GM18951 (cell line): ENCODE results near the gene AMN.
"Not testable (repeated sequence)": the region's sequence is repeated elsewhere in the genome, so short reads cannot be mapped to it uniquely, and the experiment has no call there.

Source experiments
- POLR2A ChIP-seq: IDR thresholded peaks from 4 replicates; pipeline ENCODE4 v1.6.1; 2011; ENCODE audit warnings: mild to moderate bottlenecking; ENCODE audit not compliant: insufficient read length, insufficient read depth; ENCODE audit errors: extremely low read depth
- in situ Hi-C: fragments of 300-500 bp; cut with MboI; formaldehyde crosslinking; loops from one replicate; pipeline ENCODE4 v1.12.0; 2022; ENCODE audit warnings: low sequenced_read_pairs, mixed read lengths, inconsistent platforms; ENCODE audit not compliant: unreplicated experiment

The AMN gene

DNA sequence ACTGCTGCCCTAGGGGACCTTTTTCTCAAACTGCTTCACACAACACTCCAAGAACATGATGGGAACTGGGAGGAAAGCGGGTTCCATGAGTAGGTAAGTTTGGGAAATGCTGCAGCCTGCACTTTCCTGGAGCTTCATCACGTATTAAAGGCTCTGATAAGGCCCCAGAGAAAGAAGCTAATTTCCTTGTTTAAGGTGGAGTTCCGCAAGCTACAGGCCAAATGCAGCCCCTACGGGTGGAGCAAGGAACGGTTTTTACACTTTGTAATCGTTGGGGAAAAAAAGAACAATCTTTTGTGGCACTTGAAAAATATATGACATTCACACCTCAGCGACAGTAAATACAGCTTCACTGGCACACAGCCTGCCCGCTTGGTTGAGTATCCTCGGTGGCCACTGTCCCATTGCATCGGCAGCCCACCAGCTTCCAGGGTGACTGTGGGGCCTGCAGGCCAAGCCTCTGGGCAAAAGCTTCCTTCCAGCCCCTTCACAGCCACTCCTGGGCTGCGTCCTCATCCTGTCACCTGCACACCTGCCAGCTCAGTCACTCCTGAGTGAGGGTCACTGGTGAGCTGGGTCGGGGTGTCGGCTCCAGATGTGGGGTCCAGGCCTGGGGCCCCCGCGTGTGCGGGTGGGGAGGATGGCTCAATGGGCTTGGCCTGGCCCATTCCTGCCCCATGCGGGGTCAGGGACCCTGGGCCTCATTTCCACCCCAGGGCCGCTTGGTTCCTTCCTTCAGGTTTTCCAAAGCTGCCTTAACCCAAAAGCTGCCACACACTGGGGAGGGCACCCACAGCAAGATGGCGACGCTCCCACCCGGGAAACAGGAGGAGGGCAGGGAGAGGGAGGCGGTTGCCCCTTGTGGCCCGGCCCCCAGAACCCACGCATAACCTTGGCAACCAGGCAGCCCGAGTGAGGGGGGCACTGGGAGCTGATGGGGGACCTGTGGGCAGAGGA, 2.4 kb downstream of the AMN start:
- TF ChIP-seq POLR2A = no peak
- in situ Hi-C loops = no loop called here

DNA sequence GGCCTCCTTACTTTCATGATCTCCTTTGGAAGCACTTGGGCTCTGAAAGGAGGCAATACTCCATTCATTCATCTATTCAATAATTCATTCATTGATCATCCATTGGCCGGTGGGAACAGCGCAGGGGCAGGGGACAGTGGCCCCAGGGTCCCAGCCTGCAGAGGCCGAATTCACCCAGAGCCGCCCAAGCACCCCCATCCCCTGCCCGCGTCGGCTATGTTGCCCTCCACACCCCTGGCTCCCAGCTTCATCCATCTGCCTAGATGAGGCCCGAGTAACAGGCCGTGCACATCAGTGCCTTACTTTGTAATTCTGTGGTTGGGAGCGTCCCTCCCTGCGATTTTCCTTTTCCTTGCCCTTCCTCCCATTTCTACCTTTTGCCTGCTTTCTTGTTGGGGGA, 3.2 kb downstream of the AMN start:
- in situ Hi-C loops = no loop called here
- no peak for TF ChIP-seq POLR2A

- no peak for TF ChIP-seq POLR2A
- in situ Hi-C loops = no loop called here
Observed at GRCh38 chr14:102926104-102926503, 3.6 kb downstream of the AMN start.

DNA sequence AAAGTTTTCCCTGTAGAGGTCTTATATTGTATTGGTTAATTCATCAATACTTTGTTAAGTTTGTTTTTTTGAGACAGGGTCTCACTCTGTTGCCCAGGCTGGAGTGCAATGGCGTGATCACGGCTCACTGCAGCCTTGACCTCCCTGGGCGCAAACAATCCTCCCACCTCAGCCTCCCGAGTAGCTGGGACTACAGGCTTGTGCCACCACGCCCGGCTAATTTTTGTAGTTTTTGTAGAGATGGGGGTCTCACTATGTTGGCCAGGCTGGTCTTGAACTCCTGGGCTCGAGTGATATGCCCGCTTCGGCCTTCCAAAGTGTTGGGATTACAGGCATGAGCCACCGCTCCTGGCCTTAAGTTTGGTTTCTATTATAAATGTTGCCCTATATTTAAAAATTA, 4.4 kb downstream of the AMN start:
- in situ Hi-C loops = not testable (repeated sequence)

DNA sequence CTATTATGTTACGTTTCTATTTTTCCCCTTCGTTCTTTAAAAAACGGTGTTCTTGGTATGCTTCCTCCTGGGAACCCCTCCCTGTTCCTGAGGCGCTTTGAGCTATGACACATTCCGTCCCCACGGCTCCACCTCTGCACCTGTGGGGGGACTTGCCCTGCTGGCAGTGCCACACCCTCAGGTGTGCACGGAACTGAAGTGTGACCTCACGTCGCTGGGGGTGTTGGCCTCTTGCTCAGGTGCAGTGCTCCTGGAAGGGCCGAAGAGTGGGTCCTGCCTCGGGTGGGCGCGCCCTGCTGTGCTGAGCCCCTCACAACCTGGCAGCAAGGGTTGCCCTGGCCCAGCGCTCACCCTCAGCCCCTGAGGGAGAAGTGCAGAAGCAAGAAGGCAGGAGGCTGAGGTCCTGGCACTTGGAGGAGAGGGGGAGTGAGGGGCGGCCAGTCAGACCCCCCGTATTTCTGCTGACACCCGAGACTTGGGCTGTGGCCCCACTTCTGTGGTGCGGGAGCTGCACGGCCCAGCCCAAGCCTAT, 4.9 kb downstream of the AMN start:
- in situ Hi-C loops = no loop called here
- TF ChIP-seq POLR2A = no peak

GRCh38 chr14:102927878-102928411, 5.5 kb downstream of the AMN start:
- no peak for TF ChIP-seq POLR2A
- in situ Hi-C loops = no loop called here

DNA sequence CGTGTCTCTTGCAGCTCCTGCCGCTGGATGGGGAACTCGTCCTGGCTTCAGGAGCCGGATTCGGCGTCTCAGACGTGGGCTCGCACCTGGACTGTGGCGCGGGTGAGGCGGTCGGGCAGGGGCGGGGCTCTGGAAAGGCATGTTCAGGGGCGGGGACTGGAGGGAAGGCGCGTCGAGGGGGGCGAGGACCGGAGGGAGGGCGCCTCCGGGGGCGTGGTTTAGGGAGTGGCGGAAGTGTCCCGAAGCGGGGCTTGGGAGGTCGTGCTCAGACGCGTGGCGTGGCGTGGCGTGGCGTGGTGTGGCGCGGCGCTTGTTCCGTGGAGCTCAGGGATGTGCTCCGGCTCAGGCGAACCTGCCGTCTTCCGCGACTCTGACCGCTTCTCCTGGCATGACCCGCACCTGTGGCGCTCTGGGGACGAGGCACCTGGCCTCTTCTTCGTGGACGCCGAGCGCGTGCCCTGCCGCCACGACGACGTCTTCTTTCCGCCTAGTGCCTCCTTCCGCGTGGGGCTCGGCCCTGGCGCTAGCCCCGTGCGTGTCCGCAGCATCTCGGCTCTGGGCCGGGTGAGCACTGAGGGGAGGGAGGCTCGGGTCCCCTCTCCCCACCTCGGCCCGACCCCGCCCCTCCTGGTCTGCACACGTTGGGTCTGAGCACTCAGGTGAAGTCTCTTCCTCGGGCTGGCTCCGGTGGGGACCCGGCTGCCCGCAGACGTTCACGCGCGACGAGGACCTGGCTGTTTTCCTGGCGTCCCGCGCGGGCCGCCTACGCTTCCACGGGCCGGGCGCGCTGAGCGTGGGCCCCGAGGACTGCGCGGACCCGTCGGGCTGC, 6.2 kb downstream of the AMN start:
- no peak for TF ChIP-seq POLR2A
- in situ Hi-C loops = no loop called here

GRCh38 chr14:102929241-102930137, 7.0 kb downstream of the AMN start:
- no peak for TF ChIP-seq POLR2A
- in situ Hi-C loops = no loop called here

DNA sequence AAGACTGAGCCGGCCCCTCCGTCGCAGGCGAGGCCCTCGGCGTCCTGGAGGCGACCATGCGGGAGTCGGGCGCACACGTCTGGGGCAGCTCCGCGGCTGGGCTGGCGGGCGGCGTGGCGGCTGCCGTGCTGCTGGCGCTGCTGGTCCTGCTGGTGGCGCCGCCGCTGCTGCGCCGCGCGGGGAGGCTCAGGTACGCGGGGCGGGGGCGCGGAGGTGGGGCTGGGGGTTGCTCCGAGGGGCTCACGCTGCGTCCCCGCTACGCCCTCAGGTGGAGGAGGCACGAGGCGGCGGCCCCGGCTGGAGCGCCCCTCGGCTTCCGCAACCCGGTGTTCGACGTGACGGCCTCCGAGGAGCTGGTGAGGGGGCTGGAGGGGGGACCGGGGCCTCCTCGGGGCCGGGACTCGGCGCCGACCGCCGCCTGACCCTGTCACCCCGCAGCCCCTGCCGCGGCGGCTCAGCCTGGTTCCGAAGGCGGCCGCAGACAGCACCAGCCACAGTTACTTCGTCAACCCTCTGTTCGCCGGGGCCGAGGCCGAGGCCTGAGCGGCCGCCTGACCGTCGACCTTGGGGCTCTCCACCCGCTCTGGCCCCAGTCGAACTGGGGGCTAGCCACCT, 7.8 kb downstream of the AMN start:
- TF ChIP-seq POLR2A = no peak
- in situ Hi-C loops = no loop called here

GRCh38 chr14:102930753-102931579, 8.5 kb downstream of the AMN start:
- in situ Hi-C loops = no loop called here
- no peak for TF ChIP-seq POLR2A

DNA sequence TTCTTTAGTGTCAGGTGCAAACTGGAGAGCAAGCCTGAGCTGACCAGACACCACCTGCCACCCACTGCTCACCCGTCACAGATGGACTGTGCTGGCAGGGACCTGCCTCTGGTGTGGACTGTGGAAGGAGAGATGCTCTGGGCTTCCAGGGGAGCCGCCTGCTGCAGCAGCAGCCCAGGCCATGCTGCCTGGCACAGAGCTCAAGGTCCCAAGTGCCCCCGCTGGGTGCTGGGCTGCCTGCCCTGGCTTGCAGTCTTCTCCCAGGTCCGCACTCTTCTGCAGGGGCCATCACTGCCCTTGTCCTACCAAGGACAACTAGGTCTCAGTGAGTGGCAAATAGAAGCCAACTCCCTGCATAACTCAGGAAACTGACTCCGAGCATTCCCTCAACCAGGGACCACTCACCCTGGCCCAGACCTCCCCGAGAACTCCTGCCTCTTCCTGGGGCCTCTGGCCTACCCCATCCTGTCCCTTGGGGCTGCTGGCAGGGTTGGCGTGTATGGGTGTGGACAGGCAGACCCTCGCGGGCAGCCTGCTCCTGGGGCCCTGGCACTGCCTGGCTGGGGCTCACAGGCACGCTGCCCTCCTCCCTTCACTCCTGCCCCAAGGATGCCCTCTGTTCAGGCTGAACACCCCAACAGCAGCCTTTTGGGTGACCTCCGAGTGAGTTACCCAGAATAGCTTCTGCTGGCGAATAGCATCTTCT, 9.3 kb downstream of the AMN start:
- in situ Hi-C loops = no loop called here
- no peak for TF ChIP-seq POLR2A
